MCF 10A (cell line): Measurements from ENCODE around the gene TMEM132A. TPM values are rescaled to one million over a fixed set of nuclear protein-coding genes. Genes with fewer than 3 reads are reported as not detected.

ENCODE experiments used
- BruUV-seq: library from RNA; stranded (reverse); fragments of 400-500 nt; replicated peaks from 2 replicates; lab custom pipeline; 2021; lab: Mats Ljungman, UMichigan
- CTCF ChIA-PET: fragments of 300-600 bp; sonication (Branson Sonifier 250); formaldehyde crosslinking; extraction: SDS; loops from one replicate; lab custom pipeline; 2021; ENCODE audit warnings: antibody characterized with exemption, inconsistent platforms; lab: Yijun Ruan, JAX
- POLR2A ChIA-PET: fragments of 300-600, 350-650 bp; sonication (Branson Sonifier 250); formaldehyde crosslinking; extraction: SDS; loops from one replicate; lab custom pipeline; 2020; ENCODE audit warnings: antibody characterized with exemption, inconsistent platforms; lab: Yijun Ruan, JAX
- DNase-seq: peaks from one replicate; pipeline ENCODE4 v3.0.0-alpha.2; 2018; ENCODE audit not compliant: unreplicated experiment
- H3K27ac Mint-ChIP-seq: one replicate; pipeline ENCODE4 v1.8.0; 2022; ENCODE audit warnings: mild to moderate bottlenecking, low read depth, mixed read lengths; ENCODE audit not compliant: unreplicated experiment
- H3K27me3 Mint-ChIP-seq: one replicate; pipeline ENCODE4 v1.8.0; 2022; ENCODE audit warnings: mixed read lengths; ENCODE audit not compliant: insufficient read depth, unreplicated experiment
- H3K36me3 Mint-ChIP-seq: one replicate; pipeline ENCODE4 v1.8.0; 2022; ENCODE audit warnings: mild to moderate bottlenecking, moderate library complexity, mixed read lengths; ENCODE audit not compliant: insufficient read depth, unreplicated experiment
- H3K4me1 Mint-ChIP-seq: one replicate; pipeline ENCODE4 v1.8.0; 2022; ENCODE audit warnings: mixed read lengths; ENCODE audit not compliant: insufficient read depth, unreplicated experiment
- H3K4me3 Mint-ChIP-seq: one replicate; pipeline ENCODE4 v1.8.0; 2022; ENCODE audit warnings: mild to moderate bottlenecking, moderate library complexity, mixed read lengths; ENCODE audit not compliant: unreplicated experiment
- H3K9me3 Mint-ChIP-seq: one replicate; pipeline ENCODE4 v1.8.0; 2022; ENCODE audit warnings: mixed read lengths; ENCODE audit not compliant: unreplicated experiment
- CTCF ChIP-seq: fragments of 200-600 bp; IDR thresholded peaks from one replicate; pipeline ENCODE4 v1.8.0; 2022; ENCODE audit warnings: antibody characterized with exemption, mild to moderate bottlenecking; ENCODE audit not compliant: unreplicated experiment
- intact Hi-C: fragments of 100-400 bp; cut with micrococcal nuclease; formaldehyde crosslinking; loops from 2 replicates; pipeline ENCODE4 v1.14.1; 2022
- total RNA-seq: library from RNA; stranded (reverse); gene quantifications from 2 replicates; pipeline ENCODE4 v1.2.3, GENCODE V29; 2022

TMEM132A gene
- total RNA-seq, 1 experiment from 2014 or later, result 20.5 TPM

- no peak for DNase-seq
- Mint-ChIP-seq H3K4me3 (no peak overlapping the region), H3K4me1 (no peaks in the 10 kb centered on the region), H3K9me3 (no peaks in the 10 kb centered on the region), H3K27me3 (no peaks in the 10 kb centered on the region), H3K27ac (no peak overlapping the region), H3K36me3 (no peaks in the 10 kb centered on the region)
- no TSS peak for BruUV-seq
- POLR2A ChIA-PET, result no interaction called here
- no peak for TF ChIP-seq CTCF
- intact Hi-C loops, result no loop called here
- CTCF ChIA-PET, result interaction anchor here (0.6 kb wide), 1 partner anchor 1767 kb away, joined by 3 read pairs; no protein-coding TSS in a partner anchor
Observed at GRCh38 chr11:60974726-60975125, 50.5 kb downstream of the TMEM132A start.

GRCh38 chr11:60977224-60977623 lies 53.0 kb downstream of the TMEM132A start:
- H3K36me3 Mint-ChIP-seq, result no peaks in the 10 kb centered on the region
- no TSS peak for BruUV-seq
- H3K9me3 Mint-ChIP-seq, result no peaks in the 10 kb centered on the region
- ChIA-PET CTCF (interaction anchor here (1.5 kb wide), 1 partner anchor 10 kb away, joined by 3 read pairs; no protein-coding TSS in a partner anchor), POLR2A (interaction anchor here (0.7 kb wide), 1 partner anchor 19 kb away, joined by 3 read pairs; no protein-coding TSS in a partner anchor)
- intact Hi-C loops, result no loop called here
- no peak for TF ChIP-seq CTCF
- no peak overlapping the region for H3K27ac Mint-ChIP-seq
- H3K27me3 Mint-ChIP-seq, result no peaks in the 10 kb centered on the region
- DNase-seq, result no peak
- no peaks in the 10 kb centered on the region for H3K4me1 Mint-ChIP-seq
- H3K4me3 Mint-ChIP-seq, result no peak overlapping the region

GRCh38 chr11:60977836-60978235 lies 53.6 kb downstream of the TMEM132A start:
- no peak for DNase-seq
- H3K27me3 Mint-ChIP-seq, result no peaks in the 10 kb centered on the region
- POLR2A ChIA-PET, result no interaction called here
- intact Hi-C loops, result no loop called here
- no peak for TF ChIP-seq CTCF
- no peak overlapping the region for H3K27ac Mint-ChIP-seq
- no TSS peak for BruUV-seq
- no peaks in the 10 kb centered on the region for H3K36me3 Mint-ChIP-seq
- CTCF ChIA-PET, result interaction anchor here (1.5 kb wide), 1 partner anchor 10 kb away, joined by 3 read pairs; no protein-coding TSS in a partner anchor
- H3K4me3 Mint-ChIP-seq, result no peak overlapping the region
- no peaks in the 10 kb centered on the region for H3K9me3 Mint-ChIP-seq
- no peaks in the 10 kb centered on the region for H3K4me1 Mint-ChIP-seq

GRCh38 chr11:60978546-60979380 lies 54.5 kb downstream of the TMEM132A start:
- BruUV-seq, result no TSS peak

More at GRCh38 chr11:60978546-60979380, 54.5 kb downstream of the TMEM132A start:
- CTCF ChIA-PET, result interaction anchor here (0.6 to 1.1 kb wide), 4 partner anchors 9 to 158 kb away, joined by 3 to 5 read pairs (median 4); no protein-coding TSS in a partner anchor
- Mint-ChIP-seq H3K9me3 (no peaks in the 10 kb centered on the region), H3K27ac (no peak overlapping the region), H3K36me3 (no peaks in the 10 kb centered on the region), H3K4me3 (no peak overlapping the region), H3K27me3 (no peaks in the 10 kb centered on the region), H3K4me1 (no peaks in the 10 kb centered on the region)
- DNase-seq, result peak; percentile 87
- intact Hi-C loops, result no loop called here
- POLR2A ChIA-PET, result no interaction called here
- no peak for TF ChIP-seq CTCF
